SK-N-MC (cell line): ENCODE data around the gene POGZ.

Experiments used
- EZH2 ChIP-seq: fragments of 200-600 bp; sonication (generic); IDR thresholded peaks from one replicate; pipeline ENCODE4 v1.6.1; 2017; ENCODE audit warnings: antibody characterized with exemption
- POLR2AphosphoS5 ChIP-seq: IDR thresholded peaks from 2 replicates; pipeline ENCODE4 v1.6.1; 2012; ENCODE audit warnings: mild to moderate bottlenecking, low read depth, low read length, borderline replicate concordance

GRCh38 chr1:151493042-151493441 is 33.7 kb upstream of the POGZ start:
- TF ChIP-seq POLR2AphosphoS5 (no peak), EZH2 (no peak)
